Loucy (cell line): ENCODE results near the gene TRIM47.

Experiments used
- H2AFZ ChIP-seq: fragments of 200-600 bp; sonication (generic); 2 replicates; pipeline ENCODE4 v1.6.0; 2016; ENCODE audit warnings: antibody characterized with exemption, mild to moderate bottlenecking, low read length, moderate library complexity
- H3F3A ChIP-seq: fragments of 200-600 bp; 2 replicates; pipeline ENCODE4 v1.6.0; 2016; ENCODE audit warnings: antibody characterized with exemption, low read depth, mild to moderate bottlenecking
- H3K27me3 ChIP-seq: fragments of 200-600 bp; sonication (generic); 2 replicates; pipeline ENCODE4 v1.6.1; 2014; ENCODE audit warnings: low read length, mild to moderate bottlenecking; ENCODE audit not compliant: insufficient read depth, poor library complexity, severe bottlenecking
- H3K36me3 ChIP-seq: fragments of 200-600 bp; sonication (generic); 2 replicates; pipeline ENCODE4 v1.6.1; 2016; ENCODE audit warnings: low read length; ENCODE audit not compliant: insufficient read depth
- H3K4me1 ChIP-seq: fragments of 200-600 bp; sonication (generic); 2 replicates; pipeline ENCODE4 v1.5.1; 2014; ENCODE audit warnings: low read length, mild to moderate bottlenecking; ENCODE audit not compliant: insufficient read depth, poor library complexity, severe bottlenecking
- H3K4me2 ChIP-seq: fragments of 200-600 bp; sonication (generic); 2 replicates; pipeline ENCODE4 v1.6.0; 2014; ENCODE audit warnings: antibody characterized with exemption, low read length, low read depth, mild to moderate bottlenecking; ENCODE audit not compliant: poor library complexity, severe bottlenecking
- H3K4me3 ChIP-seq: fragments of 200-600 bp; sonication (generic); 2 replicates; pipeline ENCODE4 v1.5.1; 2014; ENCODE audit warnings: low read length, mild to moderate bottlenecking, mixed read lengths; ENCODE audit not compliant: poor library complexity, severe bottlenecking
- H3K79me2 ChIP-seq: fragments of 200-600 bp; sonication (generic); 2 replicates; pipeline ENCODE4 v1.6.1; 2014; ENCODE audit warnings: low read length; ENCODE audit not compliant: insufficient read depth
- H3K9ac ChIP-seq: fragments of 200-600 bp; sonication (generic); 2 replicates; pipeline ENCODE4 v1.6.0; 2014; ENCODE audit warnings: mild to moderate bottlenecking, low read depth, low read length, moderate library complexity; ENCODE audit not compliant: poor library complexity, severe bottlenecking
- H3K9me2 ChIP-seq: fragments of 200-600 bp; sonication (generic); replicated peaks from 2 replicates; pipeline ENCODE4 v1.6.1; 2016; ENCODE audit warnings: low read depth, low read length, mixed read lengths
- H3K9me3 ChIP-seq: fragments of 200-600 bp; sonication (generic); 2 replicates; pipeline ENCODE4 v1.6.1; 2014; ENCODE audit warnings: mild to moderate bottlenecking, antibody characterized with exemption, low read length, low read depth; ENCODE audit not compliant: insufficient read depth
- H4K20me1 ChIP-seq: fragments of 200-600 bp; sonication (generic); 2 replicates; pipeline ENCODE4 v1.6.0; 2014; ENCODE audit warnings: antibody characterized with exemption, low read length, mild to moderate bottlenecking; ENCODE audit not compliant: insufficient read depth, poor library complexity, severe bottlenecking
- CTCF ChIP-seq: fragments of 200-600 bp; sonication (generic); conservative IDR thresholded peaks from 2 replicates; pipeline ENCODE4 v1.5.1; 2014; ENCODE audit warnings: mild to moderate bottlenecking, antibody characterized with exemption, low read length
- EZH2phosphoT487 ChIP-seq: fragments of 200-600 bp; IDR thresholded peaks from 2 replicates; pipeline ENCODE4 v1.6.1; 2018; ENCODE audit warnings: antibody characterized with exemption, mild to moderate bottlenecking, moderate library complexity, borderline replicate concordance

TRIM47 gene

GRCh38 chr17:75840799-75841164 is 37.6 kb downstream of the TRIM47 start:
- H4K20me1 ChIP-seq = peaks cover 24% of the 10 kb centered on the region
- peaks cover 58% of the 10 kb centered on the region for H3K79me2 ChIP-seq
- H3K9ac ChIP-seq = no peak overlapping the region
- H3K27me3 ChIP-seq = no peaks in the 10 kb centered on the region
- H3K36me3 ChIP-seq = peaks cover 22% of the 10 kb centered on the region; the same call in 1 of the 2 replicates
- H2AFZ ChIP-seq = no peak overlapping the region
- TF ChIP-seq EZH2phosphoT487 (no peak), CTCF (no peak)
- no peaks in the 10 kb centered on the region for H3K9me2 ChIP-seq
- H3K9me3 ChIP-seq = no peaks in the 10 kb centered on the region
- no peaks in the 10 kb centered on the region for H3F3A ChIP-seq
- peaks cover 21% of the 10 kb centered on the region for H3K4me1 ChIP-seq
- no peak overlapping the region for H3K4me3 ChIP-seq
- peak overlapping the region; percentile 8 for H3K4me2 ChIP-seq

GRCh38 chr17:75839942-75840798 is 38.2 kb downstream of the TRIM47 start:
- peaks cover 27% of the 10 kb centered on the region for H4K20me1 ChIP-seq

GRCh38 chr17:75838410-75838809 is 40.0 kb downstream of the TRIM47 start:
- Histone ChIP-seq H2AFZ (no peak overlapping the region), H3K4me3 (no peak overlapping the region), H4K20me1 (peaks cover 38% of the 10 kb centered on the region), H3K9me2 (no peaks in the 10 kb centered on the region), H3K4me1 (peaks cover 18% of the 10 kb centered on the region), H3K9me3 (no peaks in the 10 kb centered on the region), H3K79me2 (peaks cover 44% of the 10 kb centered on the region), H3F3A (no peaks in the 10 kb centered on the region), H3K4me2 (no peak overlapping the region), H3K27me3 (no peaks in the 10 kb centered on the region), H3K9ac (no peak overlapping the region), H3K36me3 (peaks cover 46% of the 10 kb centered on the region; the same call in 1 of the 2 replicates)
- no peak for TF ChIP-seq CTCF
- TF ChIP-seq EZH2phosphoT487 = no peak

More at GRCh38 chr17:75839942-75840798, 38.2 kb downstream of the TRIM47 start:
- no peaks in the 10 kb centered on the region for H3K9me2 ChIP-seq
- H3F3A ChIP-seq = no peaks in the 10 kb centered on the region
- H3K4me2 ChIP-seq = peak overlapping the region; percentile 8
- peaks cover 28% of the 10 kb centered on the region; the same call in 1 of the 2 replicates for H3K36me3 ChIP-seq
- TF ChIP-seq CTCF = no peak
- TF ChIP-seq EZH2phosphoT487 = no peak
- H3K79me2 ChIP-seq = peaks cover 58% of the 10 kb centered on the region
- peaks cover 16% of the 10 kb centered on the region for H3K4me1 ChIP-seq
- no peaks in the 10 kb centered on the region for H3K27me3 ChIP-seq
- no peak overlapping the region for H3K9ac ChIP-seq
- H3K4me3 ChIP-seq = no peak overlapping the region
- H3K9me3 ChIP-seq = no peaks in the 10 kb centered on the region
- H2AFZ ChIP-seq = no peak overlapping the region
